Activated effector memory CD4-positive, alpha-beta T cell treated with Interleukin-2 at 50 U/mL for 16 hours (primary cell): ENCODE measurements around the gene ANLN.
"Not testable (repeated sequence)": the region's sequence is repeated elsewhere in the genome, so short reads cannot be mapped to it uniquely, and the experiment has no call there.

ENCODE experiments used
- DNase-seq: peaks from one replicate; pipeline ENCODE4 v3.0.0-alpha.2; 2020

Gene ANLN

GRCh38 chr7:36420307-36420706 is 30.6 kb downstream of the ANLN start:
- DNase-seq = no peak

GRCh38 chr7:36422072-36422471 is 32.4 kb downstream of the ANLN start:
- no peak for DNase-seq

- DNase-seq = no peak
These were observed 34.0 kb downstream of the ANLN start for GRCh38 chr7:36423633-36424032.

- DNase-seq = no peak
These were observed 40.5 kb downstream of the ANLN start for GRCh38 chr7:36430186-36430585.

GRCh38 chr7:36430881-36431280 is 41.2 kb downstream of the ANLN start:
- no peak for DNase-seq

GRCh38 chr7:36438211-36438610 is 48.5 kb downstream of the ANLN start:
- no peak for DNase-seq

- no peak for DNase-seq
These were observed 50.0 kb downstream of the ANLN start for GRCh38 chr7:36439624-36440023.

GRCh38 chr7:36440880-36441279 is 51.2 kb downstream of the ANLN start:
- no peak for DNase-seq

DNA sequence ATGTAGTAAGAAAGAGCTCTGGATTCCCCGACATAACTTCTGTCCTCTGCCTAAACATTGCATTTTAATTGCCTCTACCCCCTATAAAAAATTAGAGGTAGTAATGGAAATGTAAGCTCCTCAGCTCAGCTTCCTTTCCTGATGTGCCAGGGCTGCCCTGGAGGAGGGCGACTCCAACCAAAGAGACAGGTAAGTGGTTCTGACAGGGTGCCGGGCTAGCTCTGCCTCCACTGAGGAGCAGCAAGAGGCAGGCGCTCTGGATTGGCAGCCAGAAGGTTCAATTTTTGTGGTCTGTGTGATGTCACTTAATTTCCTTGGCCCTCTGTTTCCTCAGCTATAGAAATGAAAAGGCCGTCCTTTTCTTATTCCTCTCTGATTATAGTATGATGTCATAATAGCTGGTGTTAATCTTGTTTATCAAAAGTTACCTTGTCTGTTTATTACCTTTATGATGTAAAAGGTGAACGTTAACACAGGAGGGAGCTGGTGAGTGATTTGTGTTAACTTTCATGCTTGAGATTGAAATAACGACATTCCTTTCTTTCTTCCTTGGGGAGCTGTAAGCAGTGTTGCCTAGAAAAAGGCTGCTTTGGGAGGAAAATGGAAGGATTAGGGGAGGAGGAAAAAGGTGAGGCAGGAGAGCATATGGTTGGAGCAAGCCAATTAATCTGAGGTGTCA is 51.8 kb downstream of the ANLN start:
- DNase-seq = no peak

- DNase-seq = no peak
These were observed 59.2 kb downstream of the ANLN start for GRCh38 chr7:36448781-36449379.

DNA sequence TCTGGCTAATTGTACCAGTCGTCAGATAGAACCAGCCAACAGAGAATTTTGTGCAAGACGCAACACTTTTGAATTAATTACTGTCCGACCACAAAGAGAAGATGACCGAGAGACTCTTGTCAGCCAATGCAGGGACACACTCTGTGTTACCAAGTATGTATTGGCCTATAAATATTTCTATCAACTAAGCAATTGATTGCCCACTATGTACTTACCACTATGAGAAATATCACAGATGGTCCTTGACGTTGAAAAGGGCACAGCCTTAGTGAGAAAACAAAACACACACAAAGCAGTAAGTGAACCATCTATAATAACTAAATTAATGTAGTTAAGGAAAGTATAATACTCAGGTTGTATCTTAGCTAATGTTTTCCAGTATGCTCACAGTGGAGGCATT is 60.0 kb downstream of the ANLN start:
- DNase-seq = no peak

GRCh38 chr7:36453769-36454168 is 64.1 kb downstream of the ANLN start:
- DNase-seq = no peak

GRCh38 chr7:36455646-36456045 is 66.0 kb downstream of the ANLN start:
- DNase-seq = no peak

DNA sequence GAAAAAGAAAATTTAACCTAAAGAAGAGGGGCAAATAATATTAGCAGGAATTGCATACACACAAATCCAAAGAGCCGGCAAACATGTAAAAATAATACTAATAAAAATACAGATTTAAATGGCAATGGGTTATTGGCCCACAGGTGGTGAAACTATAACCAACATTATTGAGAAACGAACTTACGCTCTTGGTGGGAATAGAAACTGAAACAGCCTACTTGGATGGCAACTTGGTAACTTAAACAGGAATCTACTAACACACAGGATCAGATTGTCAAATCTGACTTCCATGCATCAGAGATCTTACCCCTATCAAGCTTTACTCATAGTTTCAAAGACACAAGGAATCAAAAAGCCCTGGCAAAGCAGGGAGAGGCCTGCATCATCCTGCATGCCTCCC is 66.5 kb downstream of the ANLN start:
- DNase-seq = no peak

DNA sequence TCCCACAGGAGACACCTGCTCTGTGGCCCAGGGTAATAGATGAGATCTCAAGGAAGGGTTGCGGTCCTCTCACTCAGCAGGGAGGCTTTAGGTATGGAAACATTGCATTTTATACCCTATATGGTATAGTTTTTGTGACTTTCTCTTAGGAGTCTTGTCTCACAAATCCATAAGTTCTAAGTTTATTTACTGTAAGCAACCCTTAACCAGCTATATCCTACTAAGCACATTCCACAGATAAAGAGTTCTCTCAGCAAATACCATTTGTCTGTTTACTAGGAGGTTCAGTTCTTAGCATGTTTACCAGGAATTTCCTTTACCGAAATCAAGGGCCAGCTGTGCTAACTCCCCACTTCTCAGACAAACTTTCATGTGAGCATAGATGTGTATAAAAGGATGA is 66.9 kb downstream of the ANLN start:
- no peak for DNase-seq

GRCh38 chr7:36459236-36459960 is 69.7 kb downstream of the ANLN start:
- DNase-seq = no peak

GRCh38 chr7:36460811-36461429 is 71.3 kb downstream of the ANLN start:
- no peak for DNase-seq

DNA sequence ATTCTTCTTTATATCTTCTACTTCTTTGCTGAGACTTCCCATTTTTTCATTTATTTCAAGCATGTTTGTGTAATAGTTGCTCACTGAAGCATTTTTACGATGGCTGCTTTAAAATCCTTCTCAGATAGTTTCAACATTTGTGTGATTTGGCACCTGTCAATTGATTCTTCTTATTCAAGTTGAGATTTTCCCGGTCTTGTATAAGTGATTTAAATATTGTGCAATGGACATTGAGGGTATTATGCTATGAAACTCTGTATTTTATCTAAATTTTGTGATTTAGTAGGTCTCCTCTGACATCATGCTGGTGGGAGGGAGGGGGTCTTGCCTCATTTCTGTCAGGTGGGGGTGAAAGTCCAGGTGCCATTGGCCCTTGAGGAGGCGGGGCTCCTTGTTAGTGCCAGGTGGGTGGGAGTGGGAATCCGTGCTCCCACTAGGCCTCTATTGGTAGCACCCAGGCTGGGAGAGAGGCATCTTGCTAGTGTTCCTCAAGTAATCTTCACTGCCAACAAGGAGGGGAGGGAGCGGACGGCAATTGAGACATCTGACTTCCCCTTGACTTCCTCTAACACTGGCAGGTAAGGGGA is 73.0 kb downstream of the ANLN start:
- no peak for DNase-seq

GRCh38 chr7:36464271-36464670 is 74.6 kb downstream of the ANLN start:
- DNase-seq = no peak

- DNase-seq = not testable (repeated sequence)
These were observed 76.3 kb downstream of the ANLN start for GRCh38 chr7:36466001-36466400.

GRCh38 chr7:36468370-36469101 is 78.9 kb downstream of the ANLN start:
- DNase-seq = no peak

GRCh38 chr7:36469236-36469635 is 79.6 kb downstream of the ANLN start:
- DNase-seq = no peak
